ENCODE data around the gene RAPGEF6. TPM values are rescaled to one million over a fixed set of nuclear protein-coding genes. Genes with fewer than 3 reads are reported as not detected.

Gene RAPGEF6
- total and polyA plus RNA-seq, 2 of the 4 experiments (the other 2 are of a cell fraction), result 5.8 to 18.8 TPM

GRCh38 chr5:131381021-131381420 is 254.0 kb downstream of the RAPGEF6 start:
- Histone ChIP-seq H2BK15ac (ENCODE audit: low read depth, low read length) (no peak overlapping the region), H3K9me3 (ENCODE audit: control insufficient read depth, insufficient read depth, low read length) (no peaks in the 10 kb centered on the region), H3K27ac (ENCODE audit: insufficient read depth, low read length) (peak overlapping the region; percentile 21; the same call in 1 of the 2 replicates), H4K5ac (ENCODE audit: low read depth, low read length) (0 out of 2 replicates have a peak overlapping the region, but pooled peaks have one; percentile 8), H3K23ac (ENCODE audit: low read depth, low read length) (no peak overlapping the region), H3K9ac (ENCODE audit: low read depth, low read length) (no peak overlapping the region), H3K4ac (ENCODE audit: low read depth, low read length) (peak overlapping the region; percentile 28; the same call in 1 of the 2 replicates), H3K14ac (replicated peaks; ENCODE audit: low read depth, low read length) (no peak overlapping the region), H3K36me3 (ENCODE audit: control insufficient read depth, insufficient read depth, low read length) (peaks cover 2% of the 10 kb centered on the region; the same call in 1 of the 2 replicates), H3K27me3 (ENCODE audit: control insufficient read depth, insufficient read depth, low read length) (no peaks in the 10 kb centered on the region), H3K56ac (ENCODE audit: extremely low read depth, insufficient read depth, low read length) (no peak overlapping the region), H4K20me1 (ENCODE audit: insufficient read depth, low read length) (peaks cover 5% of the 10 kb centered on the region; the same call in 1 of the 2 replicates), H3K9me1 (ENCODE audit: insufficient read depth, low read length) (peaks cover 8% of the 10 kb centered on the region; the same call in 1 of the 2 replicates), H2AFZ (replicated peaks; ENCODE audit: low read length, poor library complexity) (no peak overlapping the region), H3K4me2 (ENCODE audit: low read depth, low read length) (no peak overlapping the region), H4K8ac (ENCODE audit: low read depth in 2 of 2, low read length in 2 of 2) (no peak overlapping the region), H3K18ac (ENCODE audit: low read depth, low read length) (no peak overlapping the region), H2BK5ac (ENCODE audit: low read depth, low read length, poor library complexity, severe bottlenecking) (no peak overlapping the region), H4K91ac (ENCODE audit: insufficient read depth, low read depth, low read length) (no peak overlapping the region), H3K4me3 (ENCODE audit: insufficient read depth, low read depth, low read length) (no peak overlapping the region), H2BK120ac (ENCODE audit: low read depth, low read length) (no peak overlapping the region), H3K4me1 (ENCODE audit: control insufficient read depth, insufficient read depth, low read length) (peaks cover 17% of the 10 kb centered on the region), H2AK5ac (ENCODE audit: low read depth, low read length) (no peak overlapping the region; the same call in 1 of the 2 replicates), H2BK20ac (ENCODE audit: low read depth, low read length) (no peak overlapping the region), H3K79me1 (ENCODE audit: low read depth in 1 of 2, low read length in 2 of 2) (peaks cover 30 to 60% of the 10 kb centered on the region in 2 experiments), H2AK9ac (replicated peaks; ENCODE audit: low read depth, low read length, poor library complexity) (no peak overlapping the region)
- BruUV-seq (replicated peaks), result no TSS peak
- TF ChIP-seq MXI1 (IDR thresholded peaks at IDR 0.05; ENCODE audit: borderline replicate concordance, low read depth, low read length) (no peak), RAD21 (IDR thresholded peaks at IDR 0.05; ENCODE audit: low read length) (no peak), POLR2A (IDR thresholded peaks at IDR 0.05; ENCODE audit: low read depth, low read length) (no peak), NFE2L2 (IDR thresholded peaks at IDR 0.05; ENCODE audit: low read depth, low read length) (no peak), RCOR1 (IDR thresholded peaks at IDR 0.05; ENCODE audit: insufficient replicate concordance, low read length) (no peak), MAFK (IDR thresholded peaks at IDR 0.05; ENCODE audit: low read depth, low read length) (no peak), CEBPB (IDR thresholded peaks at IDR 0.05; ENCODE audit: low read depth, low read length) (no peak), CTCF (conservative IDR thresholded peaks at IDR 0.05; ENCODE audit: low read depth, low read length) (no peak), MAZ (IDR thresholded peaks at IDR 0.05; ENCODE audit: borderline replicate concordance, low read depth, low read length) (no peak), CHD1 (IDR thresholded peaks at IDR 0.05; ENCODE audit: low read depth, low read length) (no peak), BHLHE40 (IDR thresholded peaks at IDR 0.05; ENCODE audit: low read depth, low read length) (no peak), SMC3 (IDR thresholded peaks at IDR 0.05; ENCODE audit: low read depth, low read length) (no peak), FOS (IDR thresholded peaks at IDR 0.05; ENCODE audit: low read depth, low read length) (no peak), USF2 (IDR thresholded peaks at IDR 0.05; ENCODE audit: low read depth, low read length) (no peak), ELK1 (IDR thresholded peaks at IDR 0.05; ENCODE audit: borderline replicate concordance, low read depth, low read length) (no peak), RFX5 (IDR thresholded peaks at IDR 0.05; ENCODE audit: low read depth, low read length) (no peak)
- POLR2A ChIA-PET (ENCODE audit: unreplicated experiment), result no interaction called here
- CTCF ChIA-PET, result no interaction called here
- intact Hi-C loops (cut with micrococcal nuclease) (loop anchor here (5.0 kb wide), 1 partner anchor 114 kb away; no protein-coding TSS in a partner anchor), dilution Hi-C loops (cut with HindIII; ENCODE audit: low sequenced_read_pairs, unreplicated experiment) (no loop called here), in situ Hi-C loops (cut with MboI; ENCODE audit: low sequenced_read_pairs) (loop anchor here (10.0 kb wide), 1 partner anchor 216 kb away; the partner anchor contains the start of gene HINT1)
- ATAC-seq (ENCODE audit: low read depth) (peak; percentile 33; the same call in 1 of the 2 replicates), DNase-seq (peak; percentile 25)
- WGBS, 2 experiments (ENCODE audit: extremely low coverage in 2 of 2, insufficient read length in 1 of 2), result no CpG with 5 or more reads among the region's 4 CpGs

Measured in IMR-90 (cell line).